ENCODE data around the gene DYTN.
A peak's percentile ranks its signal among the peaks of the same experiment; 100 is the strongest.

The DYTN gene

DNA sequence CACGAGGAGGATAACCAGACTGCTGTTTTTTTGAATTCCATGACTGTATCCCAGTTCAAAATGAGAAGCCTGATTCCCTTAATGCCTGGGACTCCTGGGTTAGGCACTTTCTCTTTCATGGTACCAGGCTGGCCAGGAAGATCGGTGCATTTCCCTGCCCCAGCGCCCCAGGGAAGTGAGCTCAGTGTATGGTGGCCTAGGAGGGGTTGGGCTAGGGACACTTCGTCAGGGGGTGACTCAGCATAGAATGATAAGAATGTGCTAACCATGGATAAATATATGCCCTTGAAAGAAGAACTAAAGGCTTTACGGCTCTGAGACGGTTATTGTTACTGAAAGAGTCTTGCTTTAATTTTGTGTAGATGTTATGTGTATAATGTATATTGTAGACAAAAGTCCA is 103.4 kb downstream of the DYTN start:
- DNase-seq (ENCODE audit: low spot score) = peak; percentile 21

DNA sequence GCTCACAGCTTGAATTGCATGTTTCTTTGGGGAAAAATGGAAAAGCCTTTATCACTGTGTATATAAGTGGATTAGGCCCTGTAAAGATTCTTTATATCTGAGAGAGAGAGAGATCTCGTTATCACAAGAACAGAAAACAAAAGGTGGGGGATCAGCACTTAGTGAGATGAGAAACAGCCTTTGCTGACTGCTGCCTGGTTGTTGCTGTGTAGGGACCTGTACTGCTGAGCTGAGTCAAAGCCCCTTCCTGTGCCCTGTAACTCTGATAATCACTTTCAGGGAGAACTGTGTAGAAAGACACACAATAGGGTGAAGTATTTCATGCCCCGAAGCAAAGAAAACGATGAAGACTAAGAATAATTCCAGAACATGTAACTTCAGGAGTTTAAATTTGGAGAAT is 106.5 kb downstream of the DYTN start:
- no peak for DNase-seq (ENCODE audit: low spot score)

DNA sequence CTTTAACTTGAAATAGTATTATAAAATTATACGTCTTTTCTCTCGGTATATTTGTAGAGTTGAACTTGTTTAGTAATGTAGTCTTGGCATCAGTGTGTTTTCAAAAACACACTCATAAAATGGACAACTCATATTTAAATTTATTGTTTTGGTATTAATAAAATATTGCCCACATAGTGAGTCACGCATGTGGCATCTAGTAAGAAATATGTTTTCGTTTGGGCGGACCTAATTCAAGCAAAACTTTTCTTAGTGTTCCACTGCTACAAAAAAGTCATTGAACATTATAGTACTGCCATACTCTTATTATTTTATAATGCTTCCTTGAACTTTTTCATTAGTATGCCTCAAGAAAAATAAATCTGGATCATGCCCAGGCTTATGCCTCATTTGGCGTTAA is 107.0 kb downstream of the DYTN start:
- DNase-seq (ENCODE audit: low spot score) = no peak

DNA sequence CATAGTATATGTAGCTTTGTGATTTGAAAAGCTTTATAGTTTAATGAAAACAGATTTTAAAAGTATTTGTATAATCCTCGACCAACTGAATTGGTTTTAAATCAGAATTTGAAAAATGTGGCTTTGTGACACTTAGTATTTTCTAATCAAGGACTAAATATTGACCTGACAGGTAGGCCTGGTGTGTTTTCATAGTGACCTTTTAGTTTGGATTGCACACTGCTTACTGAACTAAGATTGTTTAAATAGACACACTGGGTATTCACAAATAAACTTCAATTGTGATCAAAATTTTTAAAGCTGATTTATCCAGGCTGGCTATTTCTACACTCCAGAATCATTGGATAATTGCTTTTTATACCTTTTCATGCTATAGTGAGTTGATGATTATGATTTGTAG is 107.7 kb downstream of the DYTN start:
- no peak for DNase-seq (ENCODE audit: low spot score)

DNA sequence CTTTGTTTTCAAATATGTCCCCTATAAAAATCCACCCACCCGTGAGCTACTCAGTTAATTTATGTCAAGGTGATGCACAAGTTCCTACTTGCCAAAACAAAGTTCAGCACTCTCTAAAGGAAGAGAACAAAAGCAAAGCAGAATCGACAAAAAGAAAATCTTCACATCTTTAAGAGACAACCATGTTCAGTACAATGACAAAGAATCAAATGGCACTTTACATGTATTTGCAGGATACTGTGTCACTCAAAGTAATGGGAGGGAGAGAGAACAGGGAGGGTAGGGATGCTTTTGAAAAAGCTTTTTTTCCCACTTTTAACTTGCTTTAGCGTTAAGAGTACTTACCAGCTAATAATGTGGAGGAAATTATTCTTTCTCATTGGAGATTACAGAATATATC is 115.0 kb downstream of the DYTN start:
- no peak for DNase-seq (ENCODE audit: low spot score)

Data from kidney tubule cell (primary cell).